ENCODE measurements around the gene TBX2.

TBX2 gene

GRCh38 chr17:61395983-61396585 lies 3.6 kb upstream of the TBX2 start:
- TF ChIP-seq CREB5 (CRISPR knock-in tag; IDR thresholded peaks at IDR 0.05; ENCODE audit: low read depth) (no peak), POU6F1 (CRISPR knock-in tag; IDR thresholded peaks at IDR 0.05; ENCODE audit: borderline replicate concordance, low read depth) (no peak), ZNF70 (CRISPR knock-in tag; IDR thresholded peaks at IDR 0.05) (no peak)
- ATAC-seq: no peak

- peak; percentile 37; the same call in 1 of the 2 replicates for TF ChIP-seq TSHZ2 (CRISPR knock-in tag; IDR thresholded peaks at IDR 0.05)
- TF ChIP-seq TOX (CRISPR knock-in tag; IDR thresholded peaks at IDR 0.05; ENCODE audit: borderline replicate concordance): no peak
- 0 out of 2 replicates have a peak, but pooled peaks have one; percentile 62 for TF ChIP-seq ZFP3 (CRISPR knock-in tag; IDR thresholded peaks at IDR 0.05)
- 0 out of 2 replicates have a peak, but pooled peaks have one; percentile 40 for TF ChIP-seq GLIS3 (CRISPR knock-in tag; IDR thresholded peaks at IDR 0.05)
- no peak for ATAC-seq
These were observed 3.0 kb upstream of the TBX2 start for GRCh38 chr17:61396586-61397085.

GRCh38 chr17:61397086-61397842 lies 2.4 kb upstream of the TBX2 start:
- TF ChIP-seq ZC3H10 (CRISPR knock-in tag; IDR thresholded peaks at IDR 0.05) (no peak), BACH2 (CRISPR knock-in tag; IDR thresholded peaks at IDR 0.05; ENCODE audit: borderline replicate concordance) (no peak), PATZ1 (CRISPR knock-in tag; IDR thresholded peaks at IDR 0.05; ENCODE audit: borderline replicate concordance) (0 out of 2 replicates have a peak, but pooled peaks have one; percentile 61), ZNF565 (CRISPR knock-in tag; conservative IDR thresholded peaks at IDR 0.05; ENCODE audit: low read depth) (no peak), ARNTL (CRISPR knock-in tag; IDR thresholded peaks at IDR 0.05; ENCODE audit: borderline replicate concordance, low read depth) (no peak), ZFP3 (CRISPR knock-in tag; IDR thresholded peaks at IDR 0.05) (peak; percentile 15; the same call in 1 of the 2 replicates), RARB (CRISPR knock-in tag; IDR thresholded peaks at IDR 0.05) (no peak), CREB5 (CRISPR knock-in tag; IDR thresholded peaks at IDR 0.05; ENCODE audit: low read depth) (no peak), TCF4 (CRISPR knock-in tag; IDR thresholded peaks at IDR 0.05; ENCODE audit: borderline replicate concordance) (no peak; the same call in 1 of the 2 replicates), GLIS3 (CRISPR knock-in tag; IDR thresholded peaks at IDR 0.05) (0 out of 2 replicates have a peak, but pooled peaks have one; percentile 49), TSHZ2 (CRISPR knock-in tag; IDR thresholded peaks at IDR 0.05) (peak; percentile 12; the same call in 1 of the 2 replicates), PPARA (CRISPR knock-in tag; IDR thresholded peaks at IDR 0.05; ENCODE audit: borderline replicate concordance) (no peak), ESRRG (CRISPR knock-in tag; IDR thresholded peaks at IDR 0.05) (no peak)
- TF ChIP-seq, protein P1, sequence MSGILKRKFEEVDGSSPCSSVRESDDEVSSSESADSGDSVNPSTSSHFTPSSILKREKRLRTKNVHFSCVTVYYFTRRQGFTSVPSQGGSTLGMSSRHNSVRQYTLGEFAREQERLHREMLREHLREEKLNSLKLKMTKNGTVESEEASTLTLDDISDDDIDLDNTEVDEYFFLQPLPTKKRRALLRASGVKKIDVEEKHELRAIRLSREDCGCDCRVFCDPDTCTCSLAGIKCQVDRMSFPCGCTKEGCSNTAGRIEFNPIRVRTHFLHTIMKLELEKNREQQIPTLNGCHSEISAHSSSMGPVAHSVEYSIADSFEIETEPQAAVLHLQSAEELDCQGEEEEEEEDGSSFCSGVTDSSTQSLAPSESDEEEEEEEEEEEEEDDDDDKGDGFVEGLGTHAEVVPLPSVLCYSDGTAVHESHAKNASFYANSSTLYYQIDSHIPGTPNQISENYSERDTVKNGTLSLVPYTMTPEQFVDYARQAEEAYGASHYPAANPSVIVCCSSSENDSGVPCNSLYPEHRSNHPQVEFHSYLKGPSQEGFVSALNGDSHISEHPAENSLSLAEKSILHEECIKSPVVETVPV (CRISPR knock-in tag; IDR thresholded peaks at IDR 0.05): peak; percentile 79
- ATAC-seq: peak; percentile 20
